Measurements from ENCODE around the gene OR4D1.

- TF ChIP-seq CTCF (IDR thresholded peaks at IDR 0.05; ENCODE audit: insufficient read depth, low read length, poor library complexity, severe bottlenecking): peak; percentile 72
- TF ChIP-seq EZH2phosphoT487 (conservative IDR thresholded peaks at IDR 0.05; ENCODE audit: low read length): no peak
Measured at GRCh38 chr17:58172369-58173071, 24.3 kb downstream of the OR4D1 start.
